Astrocyte (in vitro differentiated cells and primary cell): Measurements from ENCODE around the gene FZD2.

Experiments
- CTCF ChIP-seq: IDR thresholded peaks from 2 replicates; pipeline ENCODE4 v1.5.1; 2011; ENCODE audit warnings: low read depth, mild to moderate bottlenecking, inconsistent platforms, low read length, moderate library complexity; ENCODE audit not compliant: insufficient read depth
- EZH2 ChIP-seq: IDR thresholded peaks from 2 replicates; pipeline ENCODE4 v1.6.1; 2012; ENCODE audit warnings: mild to moderate bottlenecking, low read length, inconsistent platforms; ENCODE audit not compliant: insufficient read depth

DNA sequence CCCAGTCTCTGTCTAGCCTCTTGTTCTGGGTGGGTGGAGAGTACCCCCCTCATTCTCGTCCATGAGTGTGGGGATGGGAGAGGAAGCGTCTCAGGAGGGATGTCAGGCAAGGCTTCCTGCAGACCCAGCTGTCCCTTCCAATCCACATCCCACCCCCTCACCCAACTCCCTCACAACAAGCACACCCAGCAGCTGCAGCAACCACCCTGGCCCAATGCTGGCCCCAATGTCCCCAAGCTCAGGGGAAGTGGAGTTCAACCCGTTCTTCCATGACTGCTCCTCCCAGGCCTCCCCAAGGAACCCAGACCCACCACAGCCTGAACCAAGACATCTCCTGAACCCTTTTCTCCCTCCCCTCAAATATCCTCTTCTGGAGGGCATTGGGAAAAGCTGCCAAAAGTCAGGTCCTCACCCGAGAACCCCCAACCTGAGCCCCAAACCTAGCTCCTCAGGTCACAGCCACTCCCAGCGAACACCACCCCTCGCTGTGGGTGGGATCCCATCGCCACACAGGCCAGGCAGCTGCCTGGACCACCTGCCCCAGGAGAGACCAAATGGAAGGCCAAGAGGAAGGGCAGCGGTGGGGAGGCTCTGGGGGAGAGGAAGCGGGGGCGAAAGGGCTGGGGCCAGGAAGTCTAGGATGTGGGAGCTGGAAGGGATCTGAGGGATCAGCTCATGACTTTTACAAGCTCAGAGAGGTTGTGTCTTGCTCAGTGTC, 47.6 kb downstream of the FZD2 start:
- TF ChIP-seq CTCF, result no peak
- TF ChIP-seq EZH2, result no peak
